HL-60/S4 treated with phorbol 12-myristate 13-acetate at 8.2 ng/mL for 4 days and 3 days (cell line): ENCODE results near the gene EDN2.

Source experiments
- in situ Hi-C: fragments of 300-500 bp; cut with MboI; formaldehyde crosslinking; loops from 2 replicates; pipeline ENCODE4 v1.15.0; 2022; ENCODE audit warnings: low sequenced_read_pairs

Gene EDN2

GRCh38 chr1:41484402-41485241, at the start of gene EDN2:
TSS of gene EDN2 (minus strand) at chr1:41484683. CDS start at chr1:41484601, 82 bp downstream.
- in situ Hi-C loops = no loop called here

- in situ Hi-C loops = no loop called here
These were observed 49.2 kb upstream of the EDN2 start for GRCh38 chr1:41533731-41534080.

- in situ Hi-C loops = no loop called here
These were observed 48.7 kb upstream of the EDN2 start for GRCh38 chr1:41533016-41533730.

- in situ Hi-C loops = no loop called here
These were observed 47.9 kb upstream of the EDN2 start for GRCh38 chr1:41532206-41532975.

- in situ Hi-C loops = no loop called here
These were observed 45.9 kb upstream of the EDN2 start for GRCh38 chr1:41530411-41530810.

GRCh38 chr1:41529621-41530395, 45.3 kb upstream of the EDN2 start:
- in situ Hi-C loops = no loop called here

- in situ Hi-C loops = no loop called here
These were observed 44.5 kb upstream of the EDN2 start for GRCh38 chr1:41528726-41529605.

- in situ Hi-C loops = no loop called here
These were observed 43.6 kb upstream of the EDN2 start for GRCh38 chr1:41528106-41528505.

- in situ Hi-C loops = no loop called here
These were observed 42.6 kb upstream of the EDN2 start for GRCh38 chr1:41526956-41527561.

- in situ Hi-C loops = no loop called here
These were observed 41.6 kb upstream of the EDN2 start for GRCh38 chr1:41525891-41526587.

GRCh38 chr1:41524676-41525675, 40.5 kb upstream of the EDN2 start:
- in situ Hi-C loops = no loop called here

GRCh38 chr1:41523949-41524675, 39.6 kb upstream of the EDN2 start:
- in situ Hi-C loops = no loop called here

GRCh38 chr1:41523071-41523470, 38.6 kb upstream of the EDN2 start:
- in situ Hi-C loops = no loop called here

GRCh38 chr1:41521766-41522165, 37.3 kb upstream of the EDN2 start:
- in situ Hi-C loops = no loop called here

- in situ Hi-C loops = no loop called here
These were observed 36.7 kb upstream of the EDN2 start for GRCh38 chr1:41520951-41521752.

GRCh38 chr1:41519667-41520066, 35.2 kb upstream of the EDN2 start:
- in situ Hi-C loops = no loop called here
